ENCODE results near the gene CFAP126.
"Not testable (repeated sequence)": the region's sequence is repeated elsewhere in the genome, so short reads cannot be mapped to it uniquely, and the experiment has no call there.

DNA sequence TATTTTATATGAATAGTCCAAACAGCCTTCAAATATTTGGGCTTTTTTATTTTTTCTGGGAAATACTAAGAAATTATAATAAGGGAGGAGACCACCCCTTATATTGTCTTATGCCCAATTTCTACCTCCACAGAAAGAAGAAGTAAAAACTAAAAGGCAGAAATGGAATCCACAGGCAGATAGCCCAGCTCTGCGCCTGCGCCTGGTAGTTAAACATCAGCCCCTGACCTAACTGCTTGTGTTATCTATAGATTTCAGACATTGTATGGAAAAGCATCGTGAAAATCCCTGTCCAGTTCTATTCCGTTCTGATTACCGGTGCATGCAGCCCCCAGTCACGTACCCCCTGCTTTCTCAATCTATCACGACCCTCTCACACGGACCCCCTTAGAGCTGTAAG, 29.4 kb upstream of the CFAP126 start:
- TF ChIP-seq, protein P1, sequence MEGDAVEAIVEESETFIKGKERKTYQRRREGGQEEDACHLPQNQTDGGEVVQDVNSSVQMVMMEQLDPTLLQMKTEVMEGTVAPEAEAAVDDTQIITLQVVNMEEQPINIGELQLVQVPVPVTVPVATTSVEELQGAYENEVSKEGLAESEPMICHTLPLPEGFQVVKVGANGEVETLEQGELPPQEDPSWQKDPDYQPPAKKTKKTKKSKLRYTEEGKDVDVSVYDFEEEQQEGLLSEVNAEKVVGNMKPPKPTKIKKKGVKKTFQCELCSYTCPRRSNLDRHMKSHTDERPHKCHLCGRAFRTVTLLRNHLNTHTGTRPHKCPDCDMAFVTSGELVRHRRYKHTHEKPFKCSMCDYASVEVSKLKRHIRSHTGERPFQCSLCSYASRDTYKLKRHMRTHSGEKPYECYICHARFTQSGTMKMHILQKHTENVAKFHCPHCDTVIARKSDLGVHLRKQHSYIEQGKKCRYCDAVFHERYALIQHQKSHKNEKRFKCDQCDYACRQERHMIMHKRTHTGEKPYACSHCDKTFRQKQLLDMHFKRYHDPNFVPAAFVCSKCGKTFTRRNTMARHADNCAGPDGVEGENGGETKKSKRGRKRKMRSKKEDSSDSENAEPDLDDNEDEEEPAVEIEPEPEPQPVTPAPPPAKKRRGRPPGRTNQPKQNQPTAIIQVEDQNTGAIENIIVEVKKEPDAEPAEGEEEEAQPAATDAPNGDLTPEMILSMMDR (IDR thresholded peaks at IDR 0.05; ENCODE audit: insufficient read depth, low read length) = not testable (repeated sequence)
- TF ChIP-seq POLR2AphosphoS5 (IDR thresholded peaks at IDR 0.05; ENCODE audit: low read depth); SPI1 (IDR thresholded peaks at IDR 0.05; ENCODE audit: borderline replicate concordance, low read depth); GABPA (IDR thresholded peaks at IDR 0.05; ENCODE audit: low read depth): not testable (repeated sequence)
- TF ChIP-seq, protein P2, sequence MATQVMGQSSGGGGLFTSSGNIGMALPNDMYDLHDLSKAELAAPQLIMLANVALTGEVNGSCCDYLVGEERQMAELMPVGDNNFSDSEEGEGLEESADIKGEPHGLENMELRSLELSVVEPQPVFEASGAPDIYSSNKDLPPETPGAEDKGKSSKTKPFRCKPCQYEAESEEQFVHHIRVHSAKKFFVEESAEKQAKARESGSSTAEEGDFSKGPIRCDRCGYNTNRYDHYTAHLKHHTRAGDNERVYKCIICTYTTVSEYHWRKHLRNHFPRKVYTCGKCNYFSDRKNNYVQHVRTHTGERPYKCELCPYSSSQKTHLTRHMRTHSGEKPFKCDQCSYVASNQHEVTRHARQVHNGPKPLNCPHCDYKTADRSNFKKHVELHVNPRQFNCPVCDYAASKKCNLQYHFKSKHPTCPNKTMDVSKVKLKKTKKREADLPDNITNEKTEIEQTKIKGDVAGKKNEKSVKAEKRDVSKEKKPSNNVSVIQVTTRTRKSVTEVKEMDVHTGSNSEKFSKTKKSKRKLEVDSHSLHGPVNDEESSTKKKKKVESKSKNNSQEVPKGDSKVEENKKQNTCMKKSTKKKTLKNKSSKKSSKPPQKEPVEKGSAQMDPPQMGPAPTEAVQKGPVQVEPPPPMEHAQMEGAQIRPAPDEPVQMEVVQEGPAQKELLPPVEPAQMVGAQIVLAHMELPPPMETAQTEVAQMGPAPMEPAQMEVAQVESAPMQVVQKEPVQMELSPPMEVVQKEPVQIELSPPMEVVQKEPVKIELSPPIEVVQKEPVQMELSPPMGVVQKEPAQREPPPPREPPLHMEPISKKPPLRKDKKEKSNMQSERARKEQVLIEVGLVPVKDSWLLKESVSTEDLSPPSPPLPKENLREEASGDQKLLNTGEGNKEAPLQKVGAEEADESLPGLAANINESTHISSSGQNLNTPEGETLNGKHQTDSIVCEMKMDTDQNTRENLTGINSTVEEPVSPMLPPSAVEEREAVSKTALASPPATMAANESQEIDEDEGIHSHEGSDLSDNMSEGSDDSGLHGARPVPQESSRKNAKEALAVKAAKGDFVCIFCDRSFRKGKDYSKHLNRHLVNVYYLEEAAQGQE (IDR thresholded peaks at IDR 0.05; ENCODE audit: insufficient replicate concordance, low read depth) = not testable (repeated sequence)
